ENCODE data around the gene TFF3.

The TFF3 gene

DNA sequence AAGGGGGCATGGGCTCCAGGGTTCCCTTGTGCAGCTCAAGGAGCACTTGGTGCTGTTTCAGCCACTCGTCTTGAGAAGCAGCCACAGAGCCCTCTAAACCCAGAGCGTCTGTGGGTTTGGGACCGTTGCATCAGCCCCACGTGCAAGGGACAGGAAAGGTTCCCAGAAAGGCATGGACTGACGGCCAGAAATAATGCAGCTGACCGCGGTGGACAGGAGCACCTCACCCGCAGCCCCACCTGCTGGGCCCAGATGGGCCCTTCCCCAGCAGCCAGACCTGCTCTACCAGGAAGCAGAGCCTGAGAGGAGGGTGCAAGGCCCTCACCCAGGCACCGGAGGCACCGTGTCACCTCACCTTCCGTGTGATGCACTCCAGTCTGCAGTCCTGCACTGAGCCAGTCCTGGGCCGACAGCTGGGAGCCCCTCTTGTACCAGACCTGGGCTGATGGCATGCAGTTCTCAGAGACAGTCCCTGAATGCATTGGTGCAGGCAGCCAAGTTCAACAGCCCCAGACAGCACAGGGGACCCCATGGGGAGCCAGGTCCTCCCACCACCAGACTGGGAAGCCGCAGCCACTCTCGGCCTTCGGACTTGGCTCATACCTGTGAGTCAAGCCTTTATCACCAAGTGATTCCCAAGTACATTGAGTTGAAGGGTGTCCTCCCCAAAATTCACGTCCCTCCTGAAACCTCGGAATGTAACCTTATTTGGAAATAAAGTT is 4.8 kb upstream of the TFF3 start:
- no peak overlapping the region for H3K4me3 Mint-ChIP-seq
- DNase-seq (no peak), ATAC-seq (peak; percentile 12)
- H3K36me3 Mint-ChIP-seq (ENCODE audit: low read depth), result no peaks in the 10 kb centered on the region
- H3K27ac Mint-ChIP-seq, result no peak overlapping the region
- peaks cover 6% of the 10 kb centered on the region for H3K4me1 Mint-ChIP-seq
- H3K27me3 Mint-ChIP-seq, result peaks cover 4% of the 10 kb centered on the region
- H3K9me3 Mint-ChIP-seq, result no peaks in the 10 kb centered on the region

DNA sequence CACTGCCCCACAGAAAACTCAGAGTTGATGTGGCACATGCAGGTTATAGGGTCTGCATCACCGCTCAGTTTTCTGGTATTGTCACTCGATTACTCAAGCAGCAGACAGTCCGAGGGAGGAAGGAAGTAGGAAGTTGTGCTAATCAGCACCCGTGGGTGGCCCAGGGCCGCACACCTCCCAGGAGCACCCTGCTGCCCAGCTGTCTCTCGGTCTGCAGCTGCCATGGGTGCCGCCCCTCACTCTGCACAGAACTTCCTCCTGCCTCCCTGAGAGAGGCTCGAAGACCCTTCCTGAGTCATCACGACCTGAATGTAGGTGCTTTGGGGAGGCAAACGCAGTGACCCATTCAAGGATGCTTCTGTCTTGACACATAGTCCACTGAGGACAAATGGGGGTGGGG is 4.2 kb upstream of the TFF3 start:
- Mint-ChIP-seq H3K27me3 (peaks cover 4% of the 10 kb centered on the region), H3K27ac (no peak overlapping the region), H3K4me3 (no peak overlapping the region), H3K9me3 (no peaks in the 10 kb centered on the region), H3K4me1 (peaks cover 6% of the 10 kb centered on the region), H3K36me3 (ENCODE audit: low read depth) (no peaks in the 10 kb centered on the region)
- no peak for DNase-seq
- peak; percentile 48 for ATAC-seq

DNA sequence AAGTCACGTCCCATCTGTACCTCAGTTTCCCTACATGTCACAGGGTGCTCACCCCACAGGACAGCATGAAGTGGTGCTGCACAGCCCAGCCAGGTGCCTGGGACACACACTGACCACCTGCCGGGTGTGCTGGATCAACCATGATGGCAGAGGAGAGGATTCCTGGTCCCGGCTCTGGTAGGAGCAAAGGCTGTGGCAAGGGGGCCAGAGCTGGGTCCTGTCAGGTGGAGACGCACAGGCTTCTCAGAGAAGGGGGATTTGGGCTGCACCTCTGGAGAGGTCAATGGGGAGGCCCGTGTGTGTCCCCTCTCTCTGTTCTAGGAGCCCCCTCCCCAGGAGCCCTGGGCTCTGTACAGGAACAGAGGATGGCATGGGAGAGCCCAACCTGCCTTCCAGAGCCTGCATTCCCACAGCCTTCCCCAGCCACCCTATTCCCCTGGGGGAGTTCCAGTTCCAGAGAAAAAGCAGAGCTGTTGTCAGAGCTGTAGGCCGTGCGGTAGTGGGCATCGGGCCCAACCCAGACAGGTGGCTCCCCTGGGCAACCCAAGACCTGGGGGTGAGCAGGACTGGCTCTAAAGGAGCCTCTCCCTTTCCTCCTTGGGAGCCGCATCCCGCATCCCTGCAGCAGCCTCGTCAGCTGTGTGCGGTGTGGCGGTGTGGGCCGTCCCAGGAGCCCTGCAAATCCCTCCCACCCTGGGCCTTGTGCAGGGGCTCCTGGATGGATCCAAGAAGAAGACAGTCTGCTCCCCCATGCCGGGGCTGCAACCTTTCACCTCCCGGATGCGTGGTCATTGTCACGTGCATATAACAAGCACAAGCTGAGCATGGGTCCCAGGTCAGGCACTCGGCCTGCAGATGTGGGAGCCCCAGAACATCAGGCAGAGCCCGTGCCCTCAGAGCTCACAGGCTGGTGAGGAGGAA is 2.9 kb upstream of the TFF3 start:
- Mint-ChIP-seq H3K4me3 (no peak overlapping the region), H3K9me3 (no peaks in the 10 kb centered on the region), H3K27me3 (no peaks in the 10 kb centered on the region), H3K27ac (no peak overlapping the region), H3K4me1 (peaks cover 6% of the 10 kb centered on the region), H3K36me3 (ENCODE audit: low read depth) (no peaks in the 10 kb centered on the region)
- ATAC-seq, result no peak
- DNase-seq, result no peak

DNA sequence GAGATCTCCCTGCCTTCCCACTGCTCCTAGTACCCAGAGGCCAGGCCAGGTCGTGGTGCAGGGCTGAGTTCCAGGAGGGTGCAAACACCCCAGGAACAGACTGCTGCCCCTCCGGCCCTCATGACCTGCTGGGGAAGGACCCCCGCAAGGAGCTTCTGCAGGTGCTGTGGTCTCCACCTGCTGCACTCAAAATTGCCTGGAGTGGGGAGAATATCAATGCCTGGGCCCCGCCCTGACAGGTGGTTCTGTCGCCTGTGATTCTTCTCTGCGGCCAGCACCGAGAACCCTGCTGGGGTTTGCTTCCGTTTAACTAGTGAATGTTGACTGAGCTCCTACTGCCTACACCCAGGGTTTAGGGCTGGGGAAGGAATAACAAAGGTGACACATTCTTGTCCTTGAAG is 2.1 kb upstream of the TFF3 start:
- Mint-ChIP-seq H3K9me3 (no peaks in the 10 kb centered on the region), H3K36me3 (ENCODE audit: low read depth) (no peaks in the 10 kb centered on the region), H3K27me3 (no peaks in the 10 kb centered on the region), H3K4me1 (peaks cover 6% of the 10 kb centered on the region), H3K4me3 (no peak overlapping the region), H3K27ac (no peak overlapping the region)
- no peak for DNase-seq
- no peak for ATAC-seq

DNA sequence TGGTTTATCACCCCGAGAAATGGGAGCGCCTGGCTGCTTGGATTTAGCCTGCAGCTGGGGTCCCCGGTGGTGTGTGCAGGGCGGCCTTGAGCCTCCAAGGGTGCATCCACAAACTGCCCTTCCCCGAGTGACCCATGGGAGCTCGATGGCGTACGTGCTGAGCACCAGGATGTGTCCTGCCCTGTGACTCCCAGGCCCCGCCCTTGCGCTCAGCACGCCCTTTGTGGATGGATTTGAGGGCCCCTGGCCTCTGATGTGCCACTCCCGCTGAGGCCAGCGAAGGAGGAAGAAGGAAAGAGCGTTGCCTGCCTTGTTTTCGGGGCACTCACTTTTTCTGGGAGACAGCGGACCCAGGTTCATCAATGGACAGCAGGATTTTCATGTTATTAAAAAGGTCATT is 1.7 kb upstream of the TFF3 start:
- ATAC-seq, result no peak
- H3K4me3 Mint-ChIP-seq, result no peak overlapping the region
- H3K4me1 Mint-ChIP-seq, result peaks cover 6% of the 10 kb centered on the region
- H3K36me3 Mint-ChIP-seq (ENCODE audit: low read depth), result no peaks in the 10 kb centered on the region
- DNase-seq, result no peak
- H3K9me3 Mint-ChIP-seq, result no peaks in the 10 kb centered on the region
- no peaks in the 10 kb centered on the region for H3K27me3 Mint-ChIP-seq
- no peak overlapping the region for H3K27ac Mint-ChIP-seq

DNA sequence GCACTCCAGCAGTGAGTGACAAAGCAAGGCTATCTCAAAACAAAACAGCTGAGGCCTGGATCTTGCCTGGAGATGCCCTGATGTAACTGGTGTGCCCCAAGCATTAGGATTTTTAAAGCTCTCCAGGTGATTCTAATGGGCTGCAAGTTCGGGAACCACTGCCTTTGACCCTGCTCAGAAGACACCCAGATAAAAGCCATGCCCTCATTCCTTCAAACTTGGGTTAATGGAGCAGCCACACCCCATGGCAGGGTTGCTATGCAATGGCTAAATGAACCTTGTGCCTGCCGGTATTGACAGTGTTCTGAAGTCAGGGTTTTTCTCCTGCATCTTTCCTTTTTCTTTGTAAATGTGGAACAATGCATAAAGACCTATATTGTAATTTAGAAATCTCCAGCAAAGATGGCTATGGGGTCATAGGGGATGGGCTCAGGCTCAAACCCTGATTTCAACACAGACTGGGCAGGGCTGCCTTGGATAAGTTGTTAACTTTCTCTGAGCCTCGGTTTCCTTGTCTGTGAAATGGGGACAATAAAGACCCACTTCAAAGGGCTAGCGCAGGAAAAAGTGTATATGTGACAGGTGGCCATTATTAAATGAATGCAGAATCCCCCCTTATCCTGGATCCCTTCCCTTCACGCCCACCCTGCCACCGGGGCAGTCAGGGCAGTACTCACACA is 453 bp downstream of the TFF3 start:
- Mint-ChIP-seq H3K9me3 (no peaks in the 10 kb centered on the region), H3K27me3 (no peaks in the 10 kb centered on the region)
- no peak for DNase-seq

DNA sequence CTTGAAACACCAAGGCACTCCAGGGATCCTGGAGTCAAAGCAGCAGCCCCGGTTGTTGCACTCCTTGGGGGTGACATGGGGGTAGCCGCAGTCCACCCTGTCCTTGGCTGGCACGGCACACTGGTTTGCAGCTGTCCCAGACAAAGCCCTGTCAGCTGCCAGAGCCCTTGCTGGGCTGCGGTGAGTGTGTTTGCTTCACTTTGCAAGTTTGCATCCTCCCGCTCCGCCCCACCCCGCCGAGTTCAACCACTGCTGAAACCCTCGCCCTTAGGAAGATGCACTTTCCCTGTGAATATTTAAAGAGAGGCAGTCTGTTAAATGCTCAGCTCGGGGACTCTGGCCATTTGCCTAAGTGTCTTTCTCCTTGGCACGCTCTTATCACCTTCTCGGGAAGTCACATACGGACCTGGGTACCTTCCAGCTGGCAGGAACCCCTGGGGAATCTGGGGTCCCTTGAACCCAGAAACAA is 1.7 kb downstream of the TFF3 start:
- H3K4me1 Mint-ChIP-seq, result peaks cover 3% of the 10 kb centered on the region
- ATAC-seq (no peak), DNase-seq (no peak)
- no peaks in the 10 kb centered on the region for H3K9me3 Mint-ChIP-seq
- H3K27me3 Mint-ChIP-seq, result peaks cover 3% of the 10 kb centered on the region
- H3K36me3 Mint-ChIP-seq (ENCODE audit: low read depth), result no peaks in the 10 kb centered on the region
- no peak overlapping the region for H3K4me3 Mint-ChIP-seq
- no peak overlapping the region for H3K27ac Mint-ChIP-seq

More for the DNA sequence above, 453 bp downstream of the TFF3 start:
- Mint-ChIP-seq H3K4me3 (no peak overlapping the region), H3K27ac (no peak overlapping the region), H3K4me1 (peaks cover 6% of the 10 kb centered on the region), H3K36me3 (ENCODE audit: low read depth) (no peaks in the 10 kb centered on the region)
- ATAC-seq, result no peak

DNA sequence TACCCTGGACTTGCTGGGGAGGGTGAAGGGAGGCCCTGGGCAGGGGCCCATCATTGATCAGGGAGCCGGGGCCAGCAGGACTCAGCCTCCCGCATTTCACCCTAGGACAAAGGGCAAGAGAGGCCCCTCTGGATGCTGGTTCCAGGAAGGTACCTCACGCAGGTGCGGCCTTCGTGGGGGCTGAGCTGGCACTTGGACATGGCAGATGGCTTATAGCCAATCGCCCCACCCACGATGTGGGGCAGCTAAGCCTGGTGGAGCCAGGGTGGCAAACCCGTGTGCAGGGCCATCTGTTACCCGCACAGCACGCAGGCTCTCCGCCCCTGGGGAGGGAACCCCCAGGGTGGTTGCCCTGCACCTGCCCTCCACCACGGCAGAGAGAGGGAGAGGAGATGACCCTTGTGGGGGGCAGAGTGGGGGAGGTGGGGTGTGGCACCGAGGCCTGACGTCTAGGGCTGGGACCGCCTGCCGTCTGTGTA is 2.5 kb downstream of the TFF3 start:
- Mint-ChIP-seq H3K27me3 (peaks cover 3% of the 10 kb centered on the region), H3K36me3 (ENCODE audit: low read depth) (no peaks in the 10 kb centered on the region), H3K4me1 (peaks cover 3% of the 10 kb centered on the region), H3K9me3 (no peaks in the 10 kb centered on the region), H3K27ac (no peak overlapping the region), H3K4me3 (no peak overlapping the region)
- DNase-seq, result no peak
- ATAC-seq, result no peak

DNA sequence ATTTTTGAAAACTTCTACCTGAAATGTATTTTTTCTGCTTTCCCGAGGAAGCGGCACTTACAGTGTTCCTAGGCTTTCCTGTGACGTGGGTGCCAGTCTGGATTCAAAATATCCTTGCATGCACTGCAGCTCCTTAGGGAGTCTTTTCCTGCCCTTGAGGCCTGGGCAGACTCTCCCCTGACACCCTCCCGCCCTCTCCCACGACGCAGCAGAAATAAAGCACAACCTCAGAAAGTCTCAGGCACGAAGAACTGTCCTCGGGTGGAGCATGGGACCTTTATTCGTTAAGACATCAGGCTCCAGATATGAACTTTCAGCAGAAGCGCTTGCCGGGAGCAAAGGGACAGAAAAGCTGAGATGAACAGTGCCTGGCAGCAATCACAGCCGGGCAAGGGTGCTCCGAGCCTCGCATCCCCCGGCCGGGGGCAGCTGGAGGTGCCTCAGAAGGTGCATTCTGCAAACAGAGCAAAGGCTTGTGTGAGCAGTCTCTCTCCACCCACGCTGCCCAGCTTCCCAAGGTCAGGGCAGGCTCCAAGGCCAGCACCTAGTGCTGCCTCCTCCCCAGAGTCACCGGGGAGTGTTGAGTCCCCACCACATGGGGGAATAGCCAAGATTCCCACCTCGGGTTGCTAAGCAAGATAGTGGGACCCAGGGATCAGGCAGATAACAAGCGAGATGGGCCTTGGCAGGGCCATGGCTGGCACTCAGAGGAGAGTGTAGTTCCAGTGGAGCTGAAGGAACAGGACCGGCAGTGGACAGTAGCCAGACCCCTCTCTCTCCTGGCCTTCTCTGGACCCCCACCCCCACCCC is 3.2 kb downstream of the TFF3 start:
- Mint-ChIP-seq H3K4me3 (no peak overlapping the region), H3K27me3 (peaks cover 3% of the 10 kb centered on the region), H3K9me3 (no peaks in the 10 kb centered on the region), H3K4me1 (peaks cover 3% of the 10 kb centered on the region), H3K27ac (no peak overlapping the region), H3K36me3 (ENCODE audit: low read depth) (no peaks in the 10 kb centered on the region)
- DNase-seq (no peak), ATAC-seq (no peak)

DNA sequence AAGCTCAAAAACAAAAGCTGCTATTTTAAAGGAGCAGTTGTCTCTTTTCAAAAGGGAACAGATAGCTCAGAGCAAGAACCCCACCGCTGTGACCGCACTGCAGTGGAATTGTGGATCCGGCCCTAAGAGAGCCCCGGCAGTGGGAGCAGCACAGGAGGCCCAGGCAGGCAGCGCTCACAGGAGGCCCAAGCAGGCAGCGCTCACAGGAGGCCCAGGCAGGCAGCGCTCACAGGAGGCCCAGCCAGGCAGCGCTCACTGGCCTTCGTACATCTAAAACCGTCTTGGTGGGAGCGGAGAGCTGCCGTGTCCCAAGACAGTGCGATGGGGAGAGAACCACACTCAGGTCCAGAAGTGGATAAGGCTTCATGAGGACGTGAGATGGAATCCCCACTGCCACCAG is 4.0 kb downstream of the TFF3 start:
- ATAC-seq (no peak), DNase-seq (no peak)
- Mint-ChIP-seq H3K4me1 (peaks cover 5% of the 10 kb centered on the region), H3K36me3 (ENCODE audit: low read depth) (no peaks in the 10 kb centered on the region), H3K27ac (no peak overlapping the region), H3K9me3 (no peaks in the 10 kb centered on the region), H3K27me3 (peaks cover 5% of the 10 kb centered on the region), H3K4me3 (no peak overlapping the region)

DNA sequence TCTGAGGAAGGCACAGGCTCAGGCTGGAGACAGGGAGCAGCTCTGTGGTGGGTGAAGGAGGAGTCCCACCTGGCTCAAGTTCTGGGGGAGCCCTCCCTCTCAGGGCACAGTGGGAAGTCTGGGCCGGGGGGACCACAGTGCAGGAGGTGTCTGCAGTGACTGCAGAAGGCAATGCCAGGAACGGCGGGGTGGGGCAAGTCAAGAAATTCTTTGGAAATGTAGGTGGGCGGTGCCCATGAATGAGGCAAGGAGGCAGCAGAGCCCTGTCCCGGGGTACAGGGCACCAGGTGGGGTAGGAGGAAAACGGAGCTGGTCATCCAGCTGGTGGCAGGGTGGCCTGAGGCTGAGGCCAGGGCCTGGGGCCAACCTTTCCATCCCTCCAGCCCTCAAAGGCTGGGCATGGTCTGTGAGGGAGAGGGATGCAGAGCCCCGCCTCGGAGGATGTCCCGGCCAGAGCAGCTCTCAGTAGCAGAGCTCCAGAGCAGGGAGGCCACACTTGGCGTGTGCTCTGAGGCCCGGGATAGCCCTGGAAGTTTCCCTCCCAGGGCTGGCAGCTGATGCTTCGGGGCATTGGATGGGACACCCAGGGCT is 4.7 kb downstream of the TFF3 start:
- ATAC-seq (no peak), DNase-seq (no peak)
- Mint-ChIP-seq H3K27ac (no peak overlapping the region), H3K27me3 (peaks cover 5% of the 10 kb centered on the region), H3K9me3 (no peaks in the 10 kb centered on the region), H3K36me3 (ENCODE audit: low read depth) (no peaks in the 10 kb centered on the region), H3K4me1 (peaks cover 5% of the 10 kb centered on the region), H3K4me3 (no peak overlapping the region)

DNA sequence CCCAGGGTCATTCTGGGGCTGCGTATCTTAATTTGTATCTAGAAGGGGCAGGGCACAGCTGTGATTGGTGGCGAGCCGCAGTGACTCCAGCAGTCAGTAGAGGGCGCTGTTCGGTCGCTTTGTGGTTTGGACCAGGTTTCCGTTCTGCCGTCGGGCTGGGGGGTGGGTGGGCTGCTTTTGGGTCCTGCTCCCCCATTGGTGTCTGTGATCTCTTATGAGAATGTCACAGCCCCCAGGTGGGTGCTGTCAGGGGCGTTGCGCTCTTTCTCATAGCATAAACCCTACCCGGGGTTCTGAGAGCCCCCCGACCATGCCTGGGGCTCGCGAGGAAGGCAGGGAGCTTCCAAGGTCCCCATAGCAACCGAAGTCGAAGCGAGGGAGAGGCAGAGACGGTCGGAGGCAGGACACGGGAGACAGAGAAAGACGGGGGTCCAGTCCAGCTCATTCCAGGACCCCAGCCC is 5.4 kb downstream of the TFF3 start:
- peak; percentile 82 for DNase-seq
- no peaks in the 10 kb centered on the region for H3K9me3 Mint-ChIP-seq
- peaks cover 5% of the 10 kb centered on the region for H3K4me1 Mint-ChIP-seq
- H3K4me3 Mint-ChIP-seq, result no peak overlapping the region
- H3K27ac Mint-ChIP-seq, result no peak overlapping the region
- no peaks in the 10 kb centered on the region for H3K36me3 Mint-ChIP-seq (ENCODE audit: low read depth)
- H3K27me3 Mint-ChIP-seq, result peaks cover 5% of the 10 kb centered on the region
- peak; percentile 67 for ATAC-seq

DNA sequence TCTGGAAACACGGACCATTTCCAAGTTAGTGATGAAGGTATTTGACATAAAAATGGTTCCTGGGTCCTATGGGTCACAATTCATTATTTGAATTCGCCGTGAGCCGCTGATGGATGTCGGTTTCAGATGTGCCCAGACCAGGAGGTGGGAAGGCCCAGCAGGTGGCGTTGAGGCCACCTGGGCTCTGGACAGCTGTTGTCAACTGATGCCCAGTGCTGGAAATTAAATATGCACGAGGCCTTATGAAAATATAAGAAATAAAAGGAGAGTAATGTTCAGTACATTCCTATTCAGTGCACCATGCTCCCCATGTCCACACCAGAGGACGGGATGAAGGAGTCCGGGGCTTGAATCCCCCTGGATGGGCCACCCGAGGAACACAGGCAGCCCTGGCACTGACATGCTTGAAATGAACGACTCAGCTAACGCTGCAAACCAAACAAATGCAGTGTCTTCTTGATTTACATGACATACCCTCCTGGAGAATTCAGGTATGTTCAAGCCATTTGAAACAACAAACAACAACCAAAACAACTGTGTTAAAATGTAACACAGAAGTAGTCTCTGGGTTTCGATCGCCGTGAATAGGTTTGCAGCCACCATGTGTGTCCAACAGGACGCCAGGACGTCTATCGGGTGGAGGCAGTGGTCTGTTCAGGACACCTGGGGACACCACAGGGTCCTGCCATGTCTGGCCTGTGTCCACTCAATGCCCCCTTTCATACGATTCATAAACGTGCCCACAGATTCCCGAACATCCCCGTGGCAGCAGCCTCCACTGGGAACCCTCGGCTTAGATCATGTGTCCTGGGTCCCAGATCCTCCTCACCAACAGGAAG is 6.1 kb downstream of the TFF3 start:
- no peak overlapping the region for H3K4me3 Mint-ChIP-seq
- H3K36me3 Mint-ChIP-seq (ENCODE audit: low read depth), result no peaks in the 10 kb centered on the region
- H3K4me1 Mint-ChIP-seq, result peaks cover 5% of the 10 kb centered on the region
- ATAC-seq (no peak), DNase-seq (no peak)
- H3K9me3 Mint-ChIP-seq, result no peaks in the 10 kb centered on the region
- no peak overlapping the region for H3K27ac Mint-ChIP-seq
- peaks cover 5% of the 10 kb centered on the region for H3K27me3 Mint-ChIP-seq
